GM19468 (cell line): ENCODE data around the gene NOS1AP.

Source experiments
- ATAC-seq: cut with Tn5 transposase; IDR thresholded peaks from one replicate; pipeline ENCODE4 v1.9.1; 2021; ENCODE audit warnings: mild to moderate bottlenecking, moderate library complexity, moderate number of reproducible peaks; ENCODE audit not compliant: unreplicated experiment; ENCODE audit errors: extremely low read depth

The NOS1AP gene

DNA sequence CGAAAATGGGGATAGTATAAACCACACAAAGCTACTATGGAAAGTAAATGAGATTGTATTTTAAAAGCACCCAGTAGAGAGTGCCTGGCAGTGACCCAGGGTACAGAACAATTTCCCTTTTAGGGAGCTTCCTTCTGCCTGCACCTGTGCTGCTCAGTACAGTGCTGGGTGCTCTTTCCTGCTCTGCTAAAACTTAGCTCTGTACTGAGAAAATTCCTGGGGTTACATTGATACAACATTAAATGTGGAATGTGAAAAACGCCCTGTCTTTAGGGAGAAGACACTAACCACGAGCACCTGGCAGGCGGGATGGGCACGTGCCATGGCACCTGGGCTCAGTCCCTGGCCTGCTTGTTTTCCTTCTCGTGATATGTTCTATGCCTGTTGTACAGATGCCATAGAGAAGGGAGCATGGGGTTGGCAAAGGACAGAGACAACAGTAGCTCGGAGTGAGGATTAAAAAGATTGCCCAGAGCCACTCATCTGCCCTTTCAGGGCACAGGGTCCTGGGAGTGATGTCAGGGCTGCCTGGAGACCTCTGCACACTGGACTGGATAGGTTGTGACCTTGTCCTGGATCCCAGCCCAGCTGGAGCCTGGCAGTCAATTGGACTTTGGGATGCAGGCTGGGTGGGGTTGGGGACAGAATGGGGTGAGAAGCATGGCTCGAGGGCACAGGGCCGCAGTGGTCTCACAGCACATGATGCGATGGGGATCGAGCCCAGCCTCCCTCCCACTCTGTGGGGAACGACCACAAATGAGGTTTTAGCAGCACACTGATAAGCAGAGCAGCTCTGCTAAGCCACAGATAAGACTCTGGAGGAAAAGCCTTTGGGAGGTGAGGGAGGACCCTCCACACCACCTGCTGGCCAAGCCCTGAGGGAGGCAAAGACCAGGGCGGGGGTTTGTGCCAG is 302.9 kb downstream of the NOS1AP start:
- no peak for ATAC-seq

DNA sequence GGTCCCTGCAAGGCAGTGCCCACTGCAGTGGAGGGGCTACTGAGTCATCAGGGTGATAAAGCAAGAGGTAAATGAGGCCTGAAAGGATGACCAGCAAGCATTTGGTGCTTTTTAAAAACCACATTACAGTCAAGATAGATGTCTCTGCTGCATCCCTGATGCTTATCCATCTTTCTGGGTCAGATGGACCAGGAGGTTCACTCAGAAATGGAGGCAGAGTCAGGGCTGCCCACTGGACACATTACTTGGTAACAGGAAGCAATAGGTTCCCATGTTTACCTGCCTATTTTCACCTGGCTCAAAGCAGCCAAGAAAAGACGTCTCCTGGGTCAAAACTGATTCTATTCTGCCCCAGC is 303.6 kb downstream of the NOS1AP start:
- ATAC-seq, result no peak

- no peak for ATAC-seq
Observed at GRCh38 chr1:162373541-162374260, 304.2 kb downstream of the NOS1AP start.

- ATAC-seq, result no peak
Observed at GRCh38 chr1:162374406-162374805, 304.9 kb downstream of the NOS1AP start.

GRCh38 chr1:162375463-162375862 is 306.0 kb downstream of the NOS1AP start:
- ATAC-seq, result no peak

GRCh38 chr1:162376691-162377090 is 307.2 kb downstream of the NOS1AP start, which contains the start of gene SPATA46:
TSS of gene SPATA46 (minus strand) at chr1:162376854. CDS start at chr1:162376790, 64 bp downstream.
- no peak for ATAC-seq

- ATAC-seq, result no peak
Observed at GRCh38 chr1:162380061-162380846, 310.8 kb downstream of the NOS1AP start.

- no peak for ATAC-seq
Observed at GRCh38 chr1:162381383-162381782, 311.9 kb downstream of the NOS1AP start, which contains the start of gene C1orf226. TSS of gene C1orf226 (plus strand) at chr1:162381728. CDS start at chr1:162381902, 174 bp downstream.

DNA sequence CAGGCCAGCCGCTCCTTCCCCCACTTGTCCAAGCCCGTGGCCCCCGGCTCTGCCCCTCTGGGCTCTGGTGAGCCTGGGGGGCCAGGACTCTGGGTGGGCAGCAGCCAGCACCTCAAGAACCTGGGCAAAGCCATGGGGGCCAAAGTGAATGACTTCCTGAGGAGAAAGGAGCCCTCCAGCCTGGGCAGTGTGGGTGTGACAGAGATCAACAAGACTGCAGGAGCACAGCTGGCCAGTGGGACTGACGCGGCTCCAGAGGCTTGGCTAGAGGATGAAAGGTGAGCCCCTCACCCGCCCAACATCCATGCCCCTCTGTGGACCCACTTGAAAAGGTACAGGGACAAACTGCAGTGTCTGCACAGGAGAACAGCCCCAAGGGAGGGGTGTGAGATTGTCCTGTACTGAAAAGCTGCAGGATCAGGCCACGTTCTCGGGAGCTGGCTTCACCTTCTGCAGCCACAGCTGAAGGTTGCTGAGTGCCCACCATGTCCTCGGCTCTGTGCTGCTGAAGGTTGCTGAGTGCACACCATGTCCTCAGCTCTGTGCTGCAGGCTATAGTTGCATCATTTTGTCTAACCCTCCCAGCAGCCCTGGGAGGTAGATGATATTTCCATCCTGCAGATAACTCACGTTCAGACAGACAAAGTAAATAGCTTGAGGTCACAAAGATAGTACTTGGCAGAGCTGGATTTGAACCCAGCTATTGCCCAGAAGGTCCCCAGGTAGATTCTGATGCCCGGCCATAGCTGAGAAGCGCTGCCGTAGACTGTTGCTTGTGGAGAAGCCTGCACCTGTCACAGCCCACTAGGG is 312.7 kb downstream of the NOS1AP start:
- no peak for ATAC-seq

DNA sequence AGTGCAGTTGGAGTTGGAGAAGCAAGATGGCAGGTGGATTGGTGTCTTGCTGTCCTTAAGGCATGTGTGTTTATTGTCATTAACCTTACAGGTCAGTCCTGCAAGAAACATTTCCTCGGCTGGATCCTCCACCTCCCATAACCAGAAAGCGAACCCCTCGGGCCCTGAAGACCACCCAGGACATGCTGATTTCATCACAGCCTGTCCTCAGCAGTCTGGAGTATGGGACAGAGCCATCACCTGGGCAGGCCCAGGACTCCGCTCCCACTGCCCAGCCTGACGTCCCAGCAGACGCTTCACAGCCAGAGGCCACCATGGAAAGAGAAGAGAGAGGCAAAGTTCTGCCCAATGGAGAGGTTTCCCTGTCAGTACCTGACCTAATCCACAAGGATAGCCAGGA is 313.6 kb downstream of the NOS1AP start:
- no peak for ATAC-seq

DNA sequence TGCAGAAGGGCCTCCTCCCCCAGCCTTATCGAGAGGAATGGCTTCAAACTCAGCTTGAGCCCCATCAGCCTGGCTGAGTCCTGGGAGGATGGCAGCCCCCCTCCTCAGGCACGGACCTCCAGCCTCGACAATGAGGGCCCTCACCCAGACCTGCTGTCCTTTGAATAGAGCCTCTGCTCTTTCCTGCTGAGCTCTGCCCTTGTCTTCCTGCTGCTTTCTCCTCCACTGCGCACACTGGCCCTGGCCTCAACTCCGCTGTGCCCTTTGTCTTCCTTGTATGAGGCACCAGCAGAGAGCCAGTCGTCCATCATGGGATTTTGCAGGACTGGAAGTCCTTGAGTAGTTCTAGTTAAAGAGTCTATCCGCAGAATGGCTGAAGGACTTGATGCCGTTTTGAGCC is 314.0 kb downstream of the NOS1AP start:
- no peak for ATAC-seq

GRCh38 chr1:162384116-162384515 is 314.6 kb downstream of the NOS1AP start:
- no peak for ATAC-seq

- no peak for ATAC-seq
Observed at GRCh38 chr1:162384601-162385279, 315.2 kb downstream of the NOS1AP start.

- no peak for ATAC-seq
Observed at GRCh38 chr1:162385280-162385623, 315.8 kb downstream of the NOS1AP start.

GRCh38 chr1:162385702-162386101 is 316.2 kb downstream of the NOS1AP start:
- ATAC-seq, result no peak

DNA sequence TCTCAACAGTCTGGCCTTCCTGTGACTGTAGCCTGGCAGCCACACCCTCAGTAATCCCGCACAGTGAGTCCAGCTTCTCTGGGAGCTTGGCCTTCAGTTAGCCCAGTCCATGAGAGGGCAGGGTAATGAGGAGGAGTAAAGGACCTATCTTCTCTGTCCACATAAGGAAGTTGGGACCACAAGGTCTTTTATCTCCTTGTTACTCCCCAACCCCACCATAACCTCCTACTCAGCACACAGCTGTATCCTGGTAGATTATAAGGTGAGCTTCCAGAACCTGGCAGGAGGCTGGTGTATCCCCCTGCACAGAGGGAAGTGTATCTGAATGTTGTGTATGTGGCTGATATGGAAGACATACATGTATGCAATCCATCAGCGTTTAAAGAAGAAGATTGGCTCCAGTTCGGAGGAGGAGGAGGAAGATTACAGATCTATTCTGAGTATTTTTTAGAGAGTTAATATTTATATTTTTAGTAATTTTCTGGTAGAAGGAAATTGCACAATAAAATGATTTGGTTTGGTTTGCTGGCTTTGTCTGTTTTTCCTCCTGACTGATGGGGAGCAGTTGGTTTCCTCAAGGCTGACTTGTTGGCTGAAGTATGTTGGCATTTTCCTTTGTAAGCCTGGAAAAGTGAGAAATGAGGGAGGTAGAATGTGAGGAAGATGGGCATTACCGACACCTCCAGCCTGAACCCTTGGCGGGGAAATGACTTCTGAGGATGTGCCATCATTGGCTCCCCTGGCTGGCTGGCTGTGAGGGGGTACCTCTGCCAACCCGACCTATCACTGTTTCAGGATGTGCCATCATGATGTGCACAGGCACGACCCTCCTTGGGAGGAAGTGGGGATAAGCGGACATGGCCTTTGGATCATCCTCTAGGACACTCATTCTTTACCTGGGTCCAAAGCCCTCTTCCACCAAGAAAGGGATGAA is 317.1 kb downstream of the NOS1AP start:
- ATAC-seq, result no peak

DNA sequence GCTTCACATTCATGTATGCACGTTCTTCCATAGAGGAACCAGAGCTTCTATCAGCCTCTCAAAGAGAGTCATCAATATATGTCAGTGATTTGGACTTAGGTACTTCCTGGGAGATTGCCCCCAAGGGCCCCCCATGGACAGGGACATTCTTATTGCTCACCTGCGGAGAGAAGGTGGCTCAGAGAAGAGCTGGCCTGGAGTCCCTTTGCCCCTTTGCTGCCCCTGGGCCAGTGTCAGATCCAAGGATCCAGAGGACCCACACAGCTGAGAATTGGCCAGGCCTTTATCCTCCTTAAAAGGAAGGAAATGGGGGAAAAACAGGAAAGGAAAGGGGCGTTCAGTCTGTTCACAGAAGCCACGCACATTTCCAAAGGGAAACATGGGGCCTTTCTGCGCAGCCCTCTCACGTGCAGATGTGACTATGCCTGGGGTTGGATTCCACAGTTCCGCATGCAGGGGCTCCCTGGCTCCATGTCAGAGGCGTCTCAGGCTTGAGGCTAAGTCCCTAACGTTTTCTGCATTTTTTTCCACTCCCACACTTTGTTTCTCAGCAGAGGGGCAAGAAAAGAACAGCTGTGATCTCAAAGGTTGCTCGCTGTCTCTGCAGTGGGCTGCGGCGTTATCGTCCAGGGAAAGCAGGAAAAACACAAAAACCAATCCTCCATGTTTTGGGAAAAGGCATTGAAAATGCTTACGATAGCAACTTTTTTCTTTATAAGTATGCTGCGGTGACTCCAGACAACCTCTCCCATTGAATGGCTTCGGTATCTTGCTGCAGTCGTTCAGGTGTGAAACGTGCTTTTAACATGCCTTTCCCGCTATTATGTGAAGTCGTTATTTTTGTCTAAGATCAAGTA is 318.0 kb downstream of the NOS1AP start:
- ATAC-seq, result no peak
